Fibroblast of skin of right biceps (primary cell): ENCODE results near the gene LARP1.
A peak's percentile ranks its signal among the peaks of the same experiment; 100 is the strongest.
"Not testable (repeated sequence)": the region's sequence is repeated elsewhere in the genome, so short reads cannot be mapped to it uniquely, and the experiment has no call there.

Experiments
- DNase-seq: peaks from one replicate; pipeline ENCODE4 v3.0.0-alpha.2; 2013

Gene LARP1

DNA sequence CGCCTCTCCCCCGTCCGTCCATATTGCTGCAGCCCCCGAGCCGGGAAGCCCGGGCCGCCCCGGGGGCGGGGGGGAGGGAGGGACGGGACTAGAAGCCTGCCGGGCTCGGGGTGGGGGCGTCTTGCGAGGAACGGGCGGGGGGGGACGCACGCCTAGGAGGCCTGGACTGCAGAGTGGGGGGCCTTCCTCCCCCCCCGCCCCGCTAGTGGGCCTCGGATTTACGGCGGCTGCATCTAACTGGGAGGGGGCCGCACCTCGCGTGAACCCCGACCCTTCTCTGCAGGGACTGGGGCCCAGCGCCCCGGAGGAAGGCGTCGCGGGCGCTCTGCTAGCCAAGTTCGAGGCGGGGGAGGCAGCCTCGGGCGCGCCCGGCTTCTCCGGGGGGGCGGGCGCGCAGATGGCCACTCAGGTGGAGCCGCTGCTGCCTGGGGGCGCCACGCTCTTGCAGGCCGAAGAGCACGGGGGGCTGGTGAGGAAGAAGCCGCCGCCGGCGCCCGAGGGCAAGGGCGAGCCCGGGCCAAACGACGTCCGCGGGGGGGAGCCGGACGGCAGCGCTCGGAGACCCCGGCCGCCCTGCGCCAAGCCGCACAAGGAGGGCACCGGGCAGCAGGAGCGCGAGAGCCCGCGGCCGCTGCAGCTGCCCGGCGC lies at the start of gene LARP1:
Gene LARP1 (plus strand): TSS at position 17 of the 648 bp plus-strand sequence. CDS start 381 bp downstream, at position 398.
- peak; percentile 25 for DNase-seq

DNA sequence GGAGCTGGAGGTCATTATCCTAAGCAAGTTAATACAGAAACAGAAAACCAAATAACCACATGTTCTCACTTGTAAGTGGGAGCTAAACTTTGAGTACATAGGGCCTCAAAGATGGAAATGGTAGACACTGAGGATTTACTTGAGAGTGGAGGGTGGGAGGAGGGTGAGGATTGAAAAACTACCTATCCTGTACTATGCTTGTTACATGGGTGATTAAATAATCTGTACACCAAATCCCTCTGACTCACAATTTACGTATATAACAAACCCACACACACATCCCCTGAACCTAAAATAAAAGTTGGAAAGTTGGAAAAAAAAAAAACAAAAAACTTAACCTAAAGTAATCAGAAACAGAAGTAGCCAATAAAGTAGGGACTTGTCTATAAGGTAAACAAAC lies 48.8 kb upstream of the LARP1 start:
- no peak for DNase-seq

DNA sequence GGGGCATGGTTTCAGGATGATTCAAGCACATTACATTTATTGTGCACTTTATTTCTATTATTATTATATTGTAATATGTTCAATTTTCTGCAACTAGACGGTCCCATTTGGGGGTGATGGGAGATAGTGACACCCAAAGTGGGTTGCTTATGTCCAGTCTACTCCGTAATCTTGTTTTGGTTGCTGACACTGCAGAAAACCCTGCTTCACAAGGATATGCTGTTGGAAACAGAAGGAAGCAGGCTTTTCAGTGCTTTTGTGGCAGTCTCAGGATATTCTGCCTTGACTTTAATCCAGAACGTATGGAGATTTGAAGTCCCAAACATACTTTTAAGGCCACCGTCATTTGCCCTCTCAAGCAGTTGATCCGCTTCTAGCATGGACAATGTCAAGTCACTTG lies 47.5 kb upstream of the LARP1 start:
- no peak for DNase-seq

GRCh38 chr5:154708207-154708606 lies 47.0 kb upstream of the LARP1 start:
- DNase-seq = no peak

- no peak for DNase-seq
Measured at GRCh38 chr5:154708846-154709245, 46.3 kb upstream of the LARP1 start.

- peak; percentile 37 for DNase-seq
Measured at GRCh38 chr5:154709368-154710305, 45.5 kb upstream of the LARP1 start.

- DNase-seq = no peak
Measured at GRCh38 chr5:154712518-154713437, 42.4 kb upstream of the LARP1 start.

DNA sequence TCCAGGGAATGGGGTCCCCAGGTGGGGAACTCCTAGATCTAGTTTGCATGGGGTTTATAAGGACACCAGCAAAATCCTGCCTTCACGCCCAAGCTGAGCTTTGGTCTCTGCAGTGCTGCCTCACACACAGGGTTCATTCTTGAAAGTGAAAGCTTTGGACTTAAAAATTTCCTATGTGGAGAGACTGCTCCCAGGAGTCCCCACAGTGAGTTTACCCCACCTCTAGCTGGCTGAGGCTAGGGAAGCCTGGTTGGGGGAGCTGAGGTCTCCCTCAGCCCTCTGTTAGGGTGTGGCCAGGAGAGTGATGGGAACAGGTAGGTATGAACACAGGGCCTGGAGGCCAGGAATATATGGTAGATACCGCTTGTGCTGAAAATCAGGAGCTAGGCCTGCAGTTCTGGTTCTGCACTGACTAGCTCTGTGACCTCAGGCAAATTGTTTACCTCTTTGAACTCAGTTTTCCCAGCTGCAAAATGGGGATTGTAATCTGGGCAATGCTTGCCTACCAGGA lies 41.5 kb upstream of the LARP1 start:
- DNase-seq = no peak

DNA sequence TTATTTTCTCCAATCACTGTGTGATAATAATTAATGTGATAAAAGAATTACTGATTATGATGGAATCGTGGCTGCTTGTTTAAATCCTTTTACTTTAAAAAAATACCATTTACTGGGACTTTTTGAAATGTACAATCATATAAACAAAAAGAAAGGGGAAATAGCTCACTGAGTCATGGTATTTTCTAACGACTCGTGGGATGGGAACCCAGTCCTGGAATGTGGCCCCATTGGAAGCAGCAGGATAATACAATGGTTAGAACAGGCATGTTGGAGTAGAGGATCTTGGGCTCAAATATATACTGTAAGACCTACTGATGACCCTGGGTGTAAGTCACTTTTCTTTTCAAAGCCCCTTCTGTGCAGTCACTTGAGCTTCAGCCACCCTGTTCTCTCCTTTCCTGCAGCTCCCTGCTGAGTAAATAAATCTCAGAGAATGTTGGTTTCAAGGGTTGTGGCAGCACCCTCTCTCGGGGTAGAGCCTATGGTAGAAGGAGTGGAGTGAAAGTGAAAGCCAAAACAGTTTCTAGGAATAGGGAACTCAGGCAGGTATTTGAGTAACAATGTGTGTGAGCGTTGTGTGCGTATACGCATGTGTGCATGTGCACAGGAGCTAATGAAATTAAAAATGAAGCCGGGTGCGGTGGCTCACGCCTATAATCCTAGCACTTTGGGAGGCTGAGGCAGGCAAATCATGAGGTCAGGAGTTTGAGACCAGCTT lies 40.8 kb upstream of the LARP1 start:
- DNase-seq = peak; percentile 66

DNA sequence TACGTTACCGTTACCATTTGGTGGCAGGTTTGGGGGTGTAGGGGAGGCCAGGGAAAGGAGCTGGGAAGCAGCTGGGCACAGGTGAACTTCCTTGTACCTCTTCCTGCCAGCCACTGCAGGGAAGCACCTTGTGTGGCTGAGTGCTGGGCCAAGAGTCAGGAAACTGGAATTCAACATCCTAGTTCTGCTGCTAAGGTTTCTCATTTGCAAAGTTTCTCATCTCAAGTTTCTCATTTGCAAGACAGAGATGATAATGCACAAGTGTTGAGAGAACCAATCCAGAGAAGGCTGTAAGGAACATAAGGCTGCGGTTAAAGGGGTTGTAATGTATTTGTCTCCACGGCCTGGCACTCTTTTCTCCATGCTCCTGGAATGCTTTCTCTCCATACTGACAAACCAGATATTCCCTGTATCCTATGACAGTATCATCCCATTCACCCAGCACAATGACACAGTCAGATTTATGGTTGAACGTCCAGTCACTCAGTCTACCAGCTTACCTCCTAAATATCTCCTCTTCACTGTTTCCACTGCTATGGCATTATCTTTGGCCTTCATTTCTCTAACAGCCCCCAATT lies 33.6 kb upstream of the LARP1 start:
- no peak for DNase-seq

- no peak for DNase-seq
Measured at GRCh38 chr5:154722097-154722496, 33.1 kb upstream of the LARP1 start.

GRCh38 chr5:154722936-154723335 lies 32.2 kb upstream of the LARP1 start:
- DNase-seq = no peak

- DNase-seq = no peak
Measured at GRCh38 chr5:154723740-154724505, 31.3 kb upstream of the LARP1 start.

DNA sequence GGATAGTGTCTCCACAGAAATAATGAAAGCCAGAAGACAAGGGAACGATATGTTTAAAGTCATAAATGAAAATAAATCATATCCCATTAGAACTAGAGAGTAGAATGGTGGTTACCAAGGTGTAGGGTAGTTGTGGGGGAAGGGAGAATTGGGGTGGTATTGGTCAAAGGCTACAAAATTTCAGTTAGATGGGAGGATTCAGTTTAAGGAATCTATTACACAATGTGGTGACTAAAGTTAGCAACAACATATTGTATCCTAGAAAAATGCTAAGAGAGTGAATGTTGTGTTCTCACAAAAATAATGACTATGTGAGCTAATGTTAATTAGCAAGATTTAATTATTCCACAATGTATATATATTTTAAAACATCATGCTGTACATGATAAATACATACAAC lies 27.8 kb upstream of the LARP1 start:
- no peak for DNase-seq

DNA sequence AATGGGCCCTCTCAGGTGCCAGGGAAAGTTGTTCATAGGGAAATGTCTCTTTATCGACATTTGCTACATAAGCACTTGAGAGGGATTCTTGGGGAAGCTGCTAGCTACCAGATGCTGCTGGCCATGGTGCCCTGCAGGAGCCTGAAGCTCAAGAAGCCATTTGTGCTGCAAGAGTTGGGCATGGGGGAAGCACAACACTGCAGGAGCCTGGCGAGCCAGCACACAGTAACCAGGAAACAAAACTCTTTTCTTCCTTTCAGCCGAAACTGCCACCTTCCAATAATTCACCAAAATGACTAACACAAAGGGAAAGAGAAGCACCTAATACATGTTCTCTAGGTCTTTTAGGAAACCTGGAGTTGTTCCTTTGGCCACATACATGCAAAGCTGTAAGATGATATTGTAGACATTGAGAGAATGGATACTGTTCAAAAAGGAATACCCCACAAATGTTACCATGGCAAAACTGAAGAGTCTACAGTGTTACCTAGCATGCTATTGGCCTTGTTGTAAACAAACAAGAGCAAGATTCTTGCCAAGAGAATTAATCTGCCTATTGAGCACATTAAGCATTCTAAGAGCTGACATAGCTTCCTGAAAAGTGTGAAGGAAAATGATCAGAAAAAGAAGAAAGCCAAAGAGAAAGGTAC lies 26.1 kb upstream of the LARP1 start:
- no peak for DNase-seq

GRCh38 chr5:154729613-154730012 lies 25.6 kb upstream of the LARP1 start:
- DNase-seq = no peak

- not testable (repeated sequence) for DNase-seq
Measured at GRCh38 chr5:154730761-154731160, 24.4 kb upstream of the LARP1 start.

- DNase-seq = no peak
Measured at GRCh38 chr5:154732212-154732611, 23.0 kb upstream of the LARP1 start.

DNA sequence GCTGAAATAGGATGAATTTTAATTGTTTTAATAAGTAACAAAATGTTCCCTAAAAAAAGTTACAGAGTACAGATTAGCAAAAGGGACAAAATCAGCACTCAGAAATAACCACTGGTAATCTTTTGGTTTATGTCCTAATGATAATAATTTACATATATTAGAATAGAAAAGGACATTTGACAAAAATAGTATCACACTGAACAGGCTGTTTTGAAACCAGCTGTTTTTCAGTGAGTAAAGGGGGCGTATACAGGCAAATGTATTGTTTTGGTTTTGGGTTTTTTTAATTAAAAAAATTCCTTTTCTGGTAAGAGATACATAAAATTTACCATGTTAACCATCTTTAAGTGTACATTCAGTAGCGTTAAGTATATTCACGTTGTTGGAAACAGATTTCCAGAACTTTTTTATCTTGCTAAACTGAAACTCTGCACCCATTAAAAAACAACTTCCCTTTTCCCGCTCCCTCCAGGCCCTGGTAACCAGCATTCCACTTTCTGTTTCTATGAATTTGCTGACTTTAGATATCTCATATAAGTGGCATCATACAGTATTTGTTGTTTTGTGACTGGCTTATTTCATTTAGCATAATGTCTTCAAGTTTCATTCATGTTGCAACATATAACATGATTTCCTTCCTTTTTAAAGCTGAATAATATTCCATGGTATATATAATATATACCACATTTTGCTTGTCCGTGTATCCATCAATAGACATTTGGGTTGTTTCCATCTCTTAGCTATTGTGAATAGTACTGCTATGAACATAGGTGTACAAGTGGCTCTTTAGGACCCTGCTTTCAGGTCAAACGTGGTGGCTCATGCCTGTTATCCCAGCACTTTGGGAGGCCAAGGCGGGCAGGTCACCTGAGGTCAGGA lies 20.6 kb upstream of the LARP1 start:
- no peak for DNase-seq
